AG09319 (cell line): ENCODE data around the gene VPS13D.

Experiments used
- DNase-seq: peaks from one replicate; pipeline ENCODE4 v3.0.0-alpha.2; 2010; ENCODE audit warnings: low read depth; ENCODE audit errors: extremely low read depth
- CTCF ChIP-seq: IDR thresholded peaks from 2 replicates; pipeline ENCODE4 v1.5.1; 2011; ENCODE audit warnings: low read depth, mild to moderate bottlenecking, inconsistent platforms, low read length, moderate library complexity

The VPS13D gene

GRCh38 chr1:12258272-12258671 is 28.4 kb downstream of the VPS13D start:
- TF ChIP-seq CTCF = no peak
- DNase-seq = no peak

- TF ChIP-seq CTCF = no peak
- DNase-seq = no peak
Observed at GRCh38 chr1:12269351-12269750, 39.5 kb downstream of the VPS13D start.

GRCh38 chr1:12271033-12271432 is 41.2 kb downstream of the VPS13D start:
- no peak for DNase-seq

GRCh38 chr1:12272770-12273169 is 42.9 kb downstream of the VPS13D start:
- TF ChIP-seq CTCF = no peak
- no peak for DNase-seq

More at GRCh38 chr1:12271033-12271432, 41.2 kb downstream of the VPS13D start:
- TF ChIP-seq CTCF = no peak

- no peak for DNase-seq
- TF ChIP-seq CTCF = peak; percentile 85
Observed at GRCh38 chr1:12275370-12275769, 45.5 kb downstream of the VPS13D start.

GRCh38 chr1:12276225-12276624 is 46.4 kb downstream of the VPS13D start:
- TF ChIP-seq CTCF = peak; percentile 51
- DNase-seq = peak; percentile 10

GRCh38 chr1:12279003-12279402 is 49.2 kb downstream of the VPS13D start:
- no peak for DNase-seq
- TF ChIP-seq CTCF = no peak
